KMS-11 (cell line): Measurements from ENCODE around the gene KRT78.

Source experiments
- H2AFZ ChIP-seq: fragments of 200-600 bp; sonication (generic); 2 replicates; pipeline ENCODE4 v1.6.1; 2016; ENCODE audit warnings: antibody characterized with exemption, mixed run types, low read depth
- H3K27ac ChIP-seq: fragments of 200-600 bp; sonication (generic); 2 replicates; pipeline ENCODE4 v1.6.1; 2016; ENCODE audit warnings: mild to moderate bottlenecking, mixed run types
- H3K27me3 ChIP-seq: fragments of 200-600 bp; sonication (generic); 2 replicates; pipeline ENCODE4 v1.6.1; 2017; ENCODE audit warnings: mild to moderate bottlenecking, low read depth, mixed run types, moderate library complexity; ENCODE audit not compliant: insufficient read depth
- H3K36me3 ChIP-seq: fragments of 200-600 bp; sonication (generic); 2 replicates; pipeline ENCODE4 v1.6.1; 2017; ENCODE audit warnings: mild to moderate bottlenecking, mixed run types; ENCODE audit not compliant: insufficient read depth
- H3K4me1 ChIP-seq: fragments of 200-600 bp; sonication (generic); 2 replicates; pipeline ENCODE4 v1.6.1; 2016; ENCODE audit warnings: mild to moderate bottlenecking, low read depth, mixed run types; ENCODE audit not compliant: poor library complexity, severe bottlenecking
- H3K4me2 ChIP-seq: fragments of 200-600 bp; sonication (generic); 2 replicates; pipeline ENCODE4 v1.7.0; 2016; ENCODE audit warnings: mild to moderate bottlenecking, mixed run types
- H3K4me3 ChIP-seq: fragments of 200-600 bp; sonication (generic); IDR thresholded peaks from 2 replicates; pipeline ENCODE4 v1.6.1; 2017; ENCODE audit warnings: low read depth, low read length, mixed read lengths; ENCODE audit not compliant: insufficient read depth
- H3K79me2 ChIP-seq: fragments of 200-600 bp; sonication (generic); 2 replicates; pipeline ENCODE4 v1.6.1; 2016; ENCODE audit warnings: low read depth, mixed run types; ENCODE audit not compliant: insufficient read depth
- H3K9ac ChIP-seq: fragments of 200-600 bp; sonication (generic); 2 replicates; pipeline ENCODE4 v1.6.1; 2016; ENCODE audit warnings: mild to moderate bottlenecking, mixed run types
- H4K20me1 ChIP-seq: fragments of 200-600 bp; sonication (generic); 2 replicates; pipeline ENCODE4 v1.6.1; 2016; ENCODE audit warnings: mild to moderate bottlenecking, mixed run types; ENCODE audit not compliant: insufficient read depth
- TF ChIP-seq, protein P1 (sequence below): fragments of 200-600 bp; sonication (generic); conservative IDR thresholded peaks from 2 replicates; pipeline ENCODE4 v1.6.1; 2017; ENCODE audit warnings: low read depth, mild to moderate bottlenecking, antibody characterized with exemption, low read length, moderate library complexity, mixed read lengths

Gene KRT78

DNA sequence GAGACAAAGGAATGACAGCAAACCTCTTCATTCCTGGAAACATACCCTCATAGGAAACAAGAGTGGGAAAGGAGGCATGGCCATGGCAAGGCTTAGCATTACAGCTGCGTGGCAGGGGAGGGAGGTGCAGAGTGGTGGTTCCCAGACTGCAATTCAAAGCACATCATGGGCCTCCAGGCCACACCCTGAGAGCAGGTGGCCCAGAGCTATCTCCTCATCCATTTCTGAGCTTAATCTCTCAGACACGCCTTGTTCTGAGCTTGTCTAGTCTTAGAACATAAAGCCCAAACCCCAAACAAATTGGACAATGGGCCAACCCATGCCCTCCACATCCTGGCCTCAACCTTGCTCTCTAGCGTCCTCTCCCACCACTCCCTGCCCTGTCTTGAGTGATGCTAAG lies 47.0 kb downstream of the KRT78 start:
- Histone ChIP-seq H3K4me3 (no peak overlapping the region), H2AFZ (no peak overlapping the region), H3K9ac (no peak overlapping the region), H3K27me3 (peaks cover 11% of the 10 kb centered on the region; the same call in 1 of the 2 replicates), H3K4me2 (no peak overlapping the region), H3K4me1 (no peaks in the 10 kb centered on the region), H3K79me2 (no peaks in the 10 kb centered on the region), H4K20me1 (no peaks in the 10 kb centered on the region), H3K27ac (no peak overlapping the region), H3K36me3 (no peaks in the 10 kb centered on the region)
- TF ChIP-seq, protein P1, sequence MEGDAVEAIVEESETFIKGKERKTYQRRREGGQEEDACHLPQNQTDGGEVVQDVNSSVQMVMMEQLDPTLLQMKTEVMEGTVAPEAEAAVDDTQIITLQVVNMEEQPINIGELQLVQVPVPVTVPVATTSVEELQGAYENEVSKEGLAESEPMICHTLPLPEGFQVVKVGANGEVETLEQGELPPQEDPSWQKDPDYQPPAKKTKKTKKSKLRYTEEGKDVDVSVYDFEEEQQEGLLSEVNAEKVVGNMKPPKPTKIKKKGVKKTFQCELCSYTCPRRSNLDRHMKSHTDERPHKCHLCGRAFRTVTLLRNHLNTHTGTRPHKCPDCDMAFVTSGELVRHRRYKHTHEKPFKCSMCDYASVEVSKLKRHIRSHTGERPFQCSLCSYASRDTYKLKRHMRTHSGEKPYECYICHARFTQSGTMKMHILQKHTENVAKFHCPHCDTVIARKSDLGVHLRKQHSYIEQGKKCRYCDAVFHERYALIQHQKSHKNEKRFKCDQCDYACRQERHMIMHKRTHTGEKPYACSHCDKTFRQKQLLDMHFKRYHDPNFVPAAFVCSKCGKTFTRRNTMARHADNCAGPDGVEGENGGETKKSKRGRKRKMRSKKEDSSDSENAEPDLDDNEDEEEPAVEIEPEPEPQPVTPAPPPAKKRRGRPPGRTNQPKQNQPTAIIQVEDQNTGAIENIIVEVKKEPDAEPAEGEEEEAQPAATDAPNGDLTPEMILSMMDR, result no peak

DNA sequence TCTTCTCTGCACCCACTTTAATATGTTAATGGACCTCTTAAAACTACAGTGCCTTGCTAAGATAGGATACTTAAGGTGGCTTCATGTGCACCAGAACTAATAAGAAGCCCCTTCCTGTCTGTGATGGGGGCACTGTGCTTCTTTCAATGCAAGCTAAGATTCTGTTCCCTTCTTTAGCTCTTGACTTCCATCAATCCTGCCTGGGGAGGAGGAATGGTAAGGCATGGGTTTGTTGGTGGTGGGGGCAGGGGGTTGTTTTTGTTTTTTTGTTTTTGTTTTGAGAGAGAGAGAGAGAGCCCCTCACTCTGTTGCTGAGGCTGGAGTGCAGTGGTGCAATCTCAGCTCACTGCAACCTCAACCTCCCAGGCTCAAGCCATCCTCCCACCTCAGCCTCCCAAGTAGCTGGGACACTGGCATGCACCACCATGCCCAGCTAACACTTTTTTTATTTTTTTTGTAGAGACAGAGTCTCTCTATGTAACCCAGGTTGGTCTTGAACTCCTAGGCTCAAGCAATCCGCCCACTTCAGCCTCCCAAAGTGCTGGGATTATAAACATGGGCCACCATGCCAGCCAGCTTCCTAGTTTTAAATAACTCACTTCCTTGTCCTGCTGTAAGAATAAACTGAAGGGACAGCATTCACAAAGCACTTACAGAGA lies 48.4 kb downstream of the KRT78 start:
- Histone ChIP-seq H3K9ac (no peak overlapping the region), H3K27ac (no peak overlapping the region), H3K4me2 (no peak overlapping the region), H3K27me3 (peaks cover 11% of the 10 kb centered on the region; the same call in 1 of the 2 replicates), H3K4me1 (no peaks in the 10 kb centered on the region), H3K36me3 (no peaks in the 10 kb centered on the region), H4K20me1 (no peaks in the 10 kb centered on the region), H3K79me2 (no peaks in the 10 kb centered on the region), H3K4me3 (no peak overlapping the region), H2AFZ (no peak overlapping the region)
- TF ChIP-seq, protein P1, result no peak

DNA sequence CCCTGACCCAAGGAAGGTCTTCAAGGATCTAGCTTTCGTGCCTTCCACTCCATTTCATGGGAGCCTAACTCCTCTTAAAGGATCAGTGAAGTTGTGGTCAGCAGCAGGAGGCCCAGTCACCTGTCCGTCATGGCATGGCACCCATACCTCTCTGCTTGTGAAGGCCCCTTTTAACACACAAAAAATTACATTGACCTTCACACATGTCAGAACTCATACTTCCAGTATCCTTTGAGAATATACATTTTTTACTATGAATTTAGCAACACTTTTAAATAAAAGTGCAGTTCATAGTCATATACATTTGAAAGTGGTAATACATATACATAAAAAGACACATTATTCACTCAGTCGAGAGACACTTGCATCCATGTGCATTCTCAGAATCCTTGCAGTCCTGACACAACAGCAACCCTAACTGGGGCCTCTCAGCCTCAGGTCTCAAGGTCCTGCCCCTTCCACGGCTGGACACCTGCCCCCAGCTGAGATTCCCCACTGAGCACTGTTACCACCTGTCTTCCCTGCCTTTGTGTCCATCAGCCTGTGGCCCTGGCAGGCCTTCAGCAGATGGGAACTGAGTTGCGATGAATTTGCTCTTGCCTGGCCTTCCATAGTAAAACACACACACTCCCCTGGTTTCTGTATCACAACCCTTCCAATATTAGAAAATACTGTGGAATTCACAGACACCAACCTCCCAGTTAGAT lies 49.1 kb downstream of the KRT78 start:
- Histone ChIP-seq H4K20me1 (no peaks in the 10 kb centered on the region), H3K36me3 (no peaks in the 10 kb centered on the region), H3K27ac (no peak overlapping the region), H3K4me3 (no peak overlapping the region), H3K27me3 (peaks cover 12% of the 10 kb centered on the region; the same call in 1 of the 2 replicates), H3K9ac (no peak overlapping the region), H3K4me2 (no peak overlapping the region), H3K79me2 (no peaks in the 10 kb centered on the region), H3K4me1 (no peaks in the 10 kb centered on the region), H2AFZ (no peak overlapping the region)
- TF ChIP-seq, protein P1, result no peak

DNA sequence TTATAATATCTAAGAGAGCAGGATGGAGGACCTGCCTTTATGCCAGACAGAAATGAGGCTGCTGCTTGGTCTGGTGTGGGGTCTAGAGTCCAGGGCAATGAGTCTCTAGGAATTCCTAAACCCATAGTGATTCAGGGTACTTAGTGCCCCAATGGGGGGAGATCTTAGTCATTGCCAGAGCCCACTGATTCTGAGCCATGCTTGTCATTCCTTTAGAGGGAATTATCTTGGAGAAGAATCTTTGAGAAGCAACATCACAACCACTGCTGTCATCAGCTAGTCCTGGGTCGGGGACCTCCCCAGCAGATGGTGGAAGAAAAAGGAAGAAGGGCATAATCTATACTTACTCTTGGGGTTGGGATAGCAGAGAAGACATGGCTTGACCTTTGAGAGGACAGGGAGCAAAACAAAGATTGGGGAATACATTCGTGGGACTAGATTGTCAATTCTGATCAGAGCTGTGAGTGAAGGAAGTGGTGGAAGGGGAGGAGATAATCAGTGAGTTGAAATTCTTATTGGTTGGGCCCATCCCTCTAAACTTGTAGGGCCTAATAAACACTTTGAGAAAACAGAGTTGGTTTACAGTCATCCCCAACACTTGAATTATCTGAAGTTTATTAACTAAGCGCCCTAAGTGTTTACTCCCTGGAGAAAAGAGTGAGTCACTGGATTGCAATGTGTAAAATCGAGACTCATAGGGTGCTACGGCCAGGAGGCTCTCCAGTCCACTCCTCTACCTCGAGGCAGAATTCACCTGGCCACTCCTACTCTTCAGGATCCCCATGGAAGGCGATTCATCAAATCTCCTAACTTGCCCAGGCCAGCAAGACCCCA lies 49.9 kb downstream of the KRT78 start:
- Histone ChIP-seq H3K9ac (no peak overlapping the region), H3K4me2 (no peak overlapping the region), H3K27ac (no peak overlapping the region), H2AFZ (no peak overlapping the region), H3K79me2 (no peaks in the 10 kb centered on the region), H3K4me1 (peaks cover 7% of the 10 kb centered on the region), H3K36me3 (no peaks in the 10 kb centered on the region), H4K20me1 (no peaks in the 10 kb centered on the region), H3K4me3 (no peak overlapping the region), H3K27me3 (peaks cover 14% of the 10 kb centered on the region; the same call in 1 of the 2 replicates)
- TF ChIP-seq, protein P1, result no peak
